ENCODE measurements around the gene MUS81.

MUS81 gene

DNA sequence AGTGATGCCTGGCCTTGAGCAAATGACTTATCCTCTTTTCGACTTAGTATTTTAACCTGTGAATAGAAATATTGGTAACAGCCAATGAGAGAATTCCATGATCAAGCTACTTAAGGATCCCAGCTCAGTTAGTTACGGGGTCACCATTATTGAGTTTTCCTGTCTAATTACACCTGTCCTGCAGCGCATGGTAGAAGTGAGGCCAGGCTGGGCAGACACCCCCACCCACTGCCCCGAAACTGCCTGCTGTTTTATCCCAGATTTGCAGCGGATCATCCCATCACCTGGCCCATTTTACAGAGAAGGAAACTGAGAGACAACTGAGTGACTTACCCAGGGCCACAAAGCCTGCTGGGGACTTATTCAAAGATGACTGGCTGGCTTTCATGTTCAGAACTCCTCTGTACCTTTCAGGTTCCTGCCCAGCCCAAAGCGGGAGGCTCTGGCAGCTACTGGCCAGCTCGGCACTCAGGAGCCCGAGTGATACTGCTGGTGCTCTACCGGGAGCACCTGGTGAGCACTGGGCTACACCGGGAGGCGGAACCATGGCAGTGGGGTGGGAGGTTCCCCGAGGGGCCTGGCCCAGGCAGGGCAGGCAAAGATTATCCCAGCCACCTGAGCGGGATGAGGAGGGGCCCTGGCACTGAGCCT, 1.4 kb downstream of the MUS81 start:
- no peak for DNase-seq (ENCODE audit: low spot score)

GRCh38 chr11:65862191-65862735, 2.0 kb downstream of the MUS81 start:
- no peak for DNase-seq (ENCODE audit: low spot score)

GRCh38 chr11:65862941-65863888, 3.0 kb downstream of the MUS81 start:
- DNase-seq (ENCODE audit: low spot score), result no peak

DNA sequence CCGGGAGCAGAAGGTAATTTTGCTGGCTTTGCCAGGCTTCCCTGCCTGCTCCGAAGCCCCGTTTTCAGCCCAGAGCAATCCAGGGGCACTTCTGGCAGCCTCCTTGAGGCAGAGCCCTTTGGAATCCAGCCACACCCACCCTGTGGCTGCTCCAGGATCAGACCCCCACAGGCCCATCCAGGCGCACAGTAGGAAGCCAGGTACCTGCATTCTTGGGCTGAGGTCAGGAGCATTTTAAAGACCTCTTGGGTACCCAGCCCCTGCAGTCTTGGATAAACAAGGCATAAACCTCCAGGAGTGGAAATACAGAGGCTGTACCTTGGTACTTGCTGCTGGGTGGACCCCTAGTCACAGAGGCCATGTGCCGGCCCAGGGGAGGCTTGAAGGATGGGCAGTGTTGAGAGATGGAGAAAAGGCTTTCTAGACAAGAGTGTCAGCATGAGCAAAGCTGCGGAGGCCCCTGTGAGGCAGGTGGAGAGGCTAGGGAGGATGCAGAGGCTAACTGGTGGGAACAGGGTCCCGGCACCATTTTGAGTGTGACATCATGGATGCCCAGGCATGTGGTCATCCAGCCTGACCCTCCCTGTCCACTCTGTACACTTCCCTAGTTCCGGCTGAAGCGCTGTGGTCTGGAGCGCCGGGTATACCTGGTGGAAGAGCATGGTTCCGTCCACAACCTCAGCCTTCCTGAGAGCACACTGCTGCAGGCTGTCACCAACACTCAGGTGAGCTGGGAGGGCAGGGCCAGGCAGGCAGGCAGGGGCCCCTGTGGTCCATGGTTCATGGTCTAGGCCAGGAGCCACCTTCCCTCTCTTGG, 3.9 kb downstream of the MUS81 start:
- DNase-seq (ENCODE audit: low spot score), result no peak

DNA sequence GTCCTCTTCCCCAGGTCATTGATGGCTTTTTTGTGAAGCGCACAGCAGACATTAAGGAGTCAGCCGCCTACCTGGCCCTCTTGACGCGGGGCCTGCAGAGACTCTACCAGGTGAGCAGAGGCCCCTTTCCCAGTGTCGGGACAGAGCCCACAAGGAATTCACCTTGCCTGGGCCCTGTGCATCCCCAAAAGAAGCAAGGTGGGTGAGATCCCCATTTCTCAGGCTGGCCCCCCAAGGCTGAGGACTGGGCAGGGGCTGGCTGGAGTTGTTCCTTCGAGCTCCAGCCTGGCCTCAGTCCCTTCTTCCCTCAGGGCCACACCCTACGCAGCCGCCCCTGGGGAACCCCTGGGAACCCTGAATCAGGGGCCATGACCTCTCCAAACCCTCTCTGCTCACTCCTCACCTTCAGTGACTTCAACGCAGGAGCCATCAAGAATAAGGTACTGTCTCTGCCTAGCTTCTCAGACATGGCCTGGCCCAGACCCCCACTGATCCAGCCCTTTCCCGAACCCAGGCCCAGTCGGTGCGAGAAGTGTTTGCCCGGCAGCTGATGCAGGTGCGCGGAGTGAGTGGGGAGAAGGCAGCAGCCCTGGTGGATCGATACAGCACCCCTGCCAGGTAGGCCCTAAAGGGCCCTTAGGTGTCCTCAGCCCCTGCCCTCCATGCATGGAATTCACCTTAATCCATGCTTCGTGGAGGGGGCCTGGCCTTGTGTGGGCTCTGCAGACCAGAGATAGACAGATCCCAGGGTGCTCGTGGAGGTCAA, 4.7 kb downstream of the MUS81 start:
- DNase-seq (ENCODE audit: low spot score), result no peak

- DNase-seq (ENCODE audit: low spot score), result no peak
These were observed 5.4 kb downstream of the MUS81 start for GRCh38 chr11:65865550-65866172.

DNA sequence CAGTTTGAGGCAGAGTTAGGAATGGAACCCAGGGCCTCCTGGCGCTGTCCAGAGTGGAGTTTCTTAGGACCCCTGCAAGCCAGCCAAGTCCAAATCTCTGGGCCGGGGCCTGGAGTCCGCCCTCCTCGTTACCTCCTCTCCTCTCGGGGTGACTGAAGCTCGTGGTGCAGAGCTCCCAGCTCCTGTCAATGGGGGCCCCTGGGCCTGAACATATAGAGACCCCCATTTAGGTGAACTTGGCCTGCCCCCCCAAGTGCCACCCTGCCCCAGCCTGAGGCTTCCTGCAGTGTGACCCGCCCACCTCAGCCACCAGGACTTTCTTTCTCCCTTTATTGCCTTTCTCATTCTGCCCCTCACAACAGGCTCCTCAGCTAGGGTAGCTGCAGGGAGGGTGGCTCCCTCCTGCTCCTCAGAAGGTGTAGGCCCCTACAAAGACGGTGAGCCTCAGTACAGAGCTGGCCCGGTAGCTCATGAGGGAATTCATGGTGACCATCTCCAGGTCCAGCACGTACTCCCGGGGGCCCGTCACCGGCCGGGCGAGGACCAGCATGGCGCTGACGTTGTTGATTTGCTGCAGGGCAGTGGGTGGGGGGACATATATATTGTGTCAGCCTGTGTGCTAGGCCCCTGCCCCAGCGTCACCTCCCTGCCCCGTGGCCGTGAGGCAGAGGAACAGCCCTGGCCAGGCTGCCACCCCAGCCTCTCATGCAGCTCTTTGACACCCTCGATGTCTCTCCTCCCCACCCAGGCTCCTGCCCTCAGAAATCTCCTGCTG, 6.5 kb downstream of the MUS81 start:
- DNase-seq (ENCODE audit: low spot score), result no peak

GRCh38 chr11:65867284-65868071, 7.2 kb downstream of the MUS81 start:
- DNase-seq (ENCODE audit: low spot score), result no peak

- no peak for DNase-seq (ENCODE audit: low spot score)
These were observed 7.9 kb downstream of the MUS81 start for GRCh38 chr11:65868076-65868667.

- no peak for DNase-seq (ENCODE audit: low spot score)
These were observed 8.7 kb downstream of the MUS81 start for GRCh38 chr11:65868907-65869306.

GRCh38 chr11:65869643-65870306, 9.5 kb downstream of the MUS81 start:
- no peak for DNase-seq (ENCODE audit: low spot score)

GRCh38 chr11:65870307-65870658, 10.1 kb downstream of the MUS81 start:
- DNase-seq (ENCODE audit: low spot score), result no peak

DNA sequence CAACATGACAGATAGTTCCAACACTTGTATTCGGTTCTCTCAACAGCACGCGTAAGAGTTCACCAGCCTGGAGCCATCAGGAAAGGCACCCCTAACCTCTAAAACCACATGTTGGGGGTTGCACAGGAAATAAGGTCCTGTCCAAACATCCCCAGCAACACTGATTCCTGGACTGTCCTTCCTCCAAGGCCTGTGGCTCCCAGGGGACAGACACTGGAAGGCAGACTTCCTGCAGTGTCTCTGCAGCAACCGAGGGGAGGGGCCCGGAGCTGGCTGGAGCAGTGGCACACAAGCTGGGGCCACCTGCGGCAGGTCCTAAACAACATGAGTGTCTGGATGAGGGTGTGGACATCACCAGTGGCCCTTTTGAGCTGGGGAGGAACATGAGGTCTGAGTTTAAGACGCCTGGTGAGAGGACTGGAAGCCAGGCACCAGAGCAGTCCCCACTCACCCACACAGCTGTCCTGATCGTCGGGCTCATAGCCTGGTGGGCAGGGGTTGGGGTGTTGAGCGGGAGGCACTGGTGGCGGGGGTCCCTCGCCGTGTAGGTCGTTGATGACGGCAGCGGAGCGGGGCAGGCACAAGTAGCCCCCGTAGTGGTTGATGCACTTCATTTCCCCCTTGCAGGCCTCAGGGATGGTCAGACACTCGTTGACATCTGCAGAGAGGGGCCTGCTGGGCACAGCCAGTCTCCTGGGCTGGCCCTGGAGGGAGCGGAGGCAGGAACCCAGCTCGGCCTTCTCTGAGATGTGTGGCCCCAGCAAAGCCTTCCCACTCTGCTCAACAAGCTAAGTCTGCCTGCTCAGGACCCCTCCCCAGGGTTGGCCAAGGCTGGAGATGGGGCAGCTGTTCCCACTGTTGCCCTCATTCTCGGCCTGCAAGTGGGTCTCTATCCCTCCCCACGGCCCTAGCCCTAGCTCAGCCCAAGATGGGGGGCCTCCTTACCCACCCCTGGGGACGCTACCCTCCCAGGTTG, 10.8 kb downstream of the MUS81 start:
- DNase-seq (ENCODE audit: low spot score), result no peak

DNA sequence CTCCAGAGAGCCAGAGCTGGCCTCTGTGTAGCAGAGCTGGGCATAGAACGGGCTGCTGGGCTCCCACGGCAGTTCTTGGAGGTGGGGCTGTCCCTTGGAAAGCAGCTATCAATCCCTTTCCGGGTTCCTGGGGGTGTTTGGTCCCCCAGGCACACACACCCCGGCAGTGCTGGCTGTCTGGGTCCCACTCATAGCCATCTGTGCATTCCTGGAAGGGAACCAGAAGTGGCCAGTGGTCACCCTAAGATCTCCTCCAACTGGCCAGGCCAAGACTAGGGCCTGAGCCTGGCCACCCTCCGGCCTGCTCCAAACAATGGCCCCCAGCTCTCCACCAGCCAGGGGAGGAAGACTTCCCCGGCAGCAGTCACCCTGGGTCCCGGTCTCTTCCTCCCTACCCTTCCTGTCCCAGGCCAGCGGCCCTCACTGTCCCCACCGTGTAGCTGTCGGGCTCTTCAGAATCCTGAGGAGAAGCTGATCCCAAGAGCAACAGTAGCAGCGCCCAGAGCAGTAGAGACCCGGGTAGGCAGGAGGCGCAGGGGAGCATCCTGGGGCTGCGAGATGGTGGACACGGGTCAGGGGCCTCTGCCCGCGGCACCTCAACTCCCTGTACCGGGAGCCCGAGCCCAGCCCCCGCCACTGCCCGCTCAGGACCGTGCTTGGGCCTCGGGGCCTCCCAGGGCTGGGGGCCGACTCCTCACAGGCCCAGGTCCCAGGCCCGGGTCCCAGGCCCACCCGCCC, 11.7 kb downstream of the MUS81 start:
- DNase-seq (ENCODE audit: low spot score), result no peak

DNA sequence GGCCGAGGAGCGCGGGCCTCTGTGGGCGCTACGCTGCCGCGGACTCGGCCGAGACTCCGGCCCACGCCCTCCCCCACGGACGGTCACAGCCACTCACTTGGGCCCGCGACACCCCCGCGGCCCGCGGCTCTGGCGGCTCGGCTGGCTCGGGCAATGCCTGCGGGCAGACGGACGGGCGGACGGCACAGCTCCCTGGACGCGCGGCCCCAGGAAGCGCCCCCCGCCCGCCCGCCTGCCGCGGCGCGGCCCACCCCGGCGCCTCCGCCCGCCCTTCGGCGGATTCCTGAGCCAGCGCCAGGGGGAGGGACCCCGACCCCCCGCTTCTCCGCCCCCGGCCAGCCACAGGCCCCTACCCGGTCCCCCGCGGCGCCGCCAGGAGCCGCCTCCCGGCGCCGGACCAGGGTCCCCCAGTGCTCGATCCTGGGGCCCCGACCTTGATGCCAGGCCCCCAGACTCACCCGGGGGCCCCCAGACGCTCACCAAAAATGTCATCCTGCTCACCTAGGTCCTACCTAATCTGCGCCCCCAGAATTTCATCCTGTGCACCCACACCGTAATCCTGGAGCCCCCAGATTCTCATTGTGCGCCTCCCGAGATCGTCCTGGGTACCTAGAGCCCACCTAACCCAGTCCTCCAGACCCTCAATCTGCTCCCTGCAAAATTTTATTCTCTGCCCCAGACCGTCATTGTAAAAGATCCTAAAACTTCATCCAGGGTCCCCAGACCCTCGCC, 12.5 kb downstream of the MUS81 start, which contains the start of gene EFEMP2:
TSS of gene EFEMP2 (minus strand) at position 215 of the 732 bp plus-strand sequence. CDS start 446 bp downstream, outside the sequence.
- no peak for DNase-seq (ENCODE audit: low spot score)

Measured in LoVo (cell line).